ENCODE data around the gene ATP6V0B. TPM values are rescaled to one million over a fixed set of nuclear protein-coding genes. Genes with fewer than 3 reads are reported as not detected.

Gene ATP6V0B
- polyA plus RNA-seq, 1 experiment = 186 TPM

GRCh38 chr1:44000122-44000665 is 25.4 kb downstream of the ATP6V0B start:
- Histone ChIP-seq H3K27me3 (ENCODE audit: control insufficient read depth, insufficient read depth, low read length) (no peaks in the 10 kb centered on the region), H3K4me3 (ENCODE audit: low read depth, low read length) (no peak overlapping the region), H3K36me3 (ENCODE audit: control insufficient read depth, insufficient read depth, low read length) (peaks cover 31% of the 10 kb centered on the region)
- no peak for DNase-seq (ENCODE audit: low read depth)
- no peak for TF ChIP-seq CTCF (IDR thresholded peaks at IDR 0.05; ENCODE audit: insufficient read depth, low read depth, low read length)
- CTCF ChIA-PET = interaction anchor here (1.2 to 11.4 kb wide), 3 partner anchors 8 to 44 kb away, joined by 3 to 197 read pairs (median 3); no protein-coding TSS in a partner anchor
- POLR2A ChIA-PET = no interaction called here

GRCh38 chr1:44002165-44002564 is 27.4 kb downstream of the ATP6V0B start:
- POLR2A ChIA-PET = no interaction called here
- CTCF ChIA-PET = interaction anchor here (0.7 to 11.4 kb wide), 3 partner anchors 33 to 296 kb away, joined by 4 to 197 read pairs (median 96); no protein-coding TSS in a partner anchor
- peaks cover 31% of the 10 kb centered on the region for H3K36me3 ChIP-seq (ENCODE audit: control insufficient read depth, insufficient read depth, low read length)

GRCh38 chr1:44002606-44003157 is 27.9 kb downstream of the ATP6V0B start:
- CTCF ChIA-PET = interaction anchor here (6.6 to 11.4 kb wide), 2 partner anchors 33 to 42 kb away, joined by 96 to 197 read pairs; no protein-coding TSS in a partner anchor
- DNase-seq (ENCODE audit: low read depth) = no peak
- Histone ChIP-seq H3K4me3 (ENCODE audit: low read depth, low read length) (no peak overlapping the region), H3K36me3 (ENCODE audit: control insufficient read depth, insufficient read depth, low read length) (peaks cover 30% of the 10 kb centered on the region), H3K27me3 (ENCODE audit: control insufficient read depth, insufficient read depth, low read length) (no peaks in the 10 kb centered on the region)
- peak; percentile 20; the same call in 1 of the 2 replicates for TF ChIP-seq CTCF (IDR thresholded peaks at IDR 0.05; ENCODE audit: insufficient read depth, low read depth, low read length)
- POLR2A ChIA-PET = no interaction called here

More at GRCh38 chr1:44002165-44002564, 27.4 kb downstream of the ATP6V0B start:
- DNase-seq (ENCODE audit: low read depth) = no peak
- TF ChIP-seq CTCF (IDR thresholded peaks at IDR 0.05; ENCODE audit: insufficient read depth, low read depth, low read length) = no peak
- Histone ChIP-seq H3K4me3 (ENCODE audit: low read depth, low read length) (no peak overlapping the region), H3K27me3 (ENCODE audit: control insufficient read depth, insufficient read depth, low read length) (no peaks in the 10 kb centered on the region)

- POLR2A ChIA-PET = no interaction called here
- CTCF ChIA-PET = no interaction called here
These were observed 33.5 kb downstream of the ATP6V0B start for GRCh38 chr1:44008259-44008658.

More at GRCh38 chr1:44008259-44008658, 33.5 kb downstream of the ATP6V0B start:
- H3K36me3 ChIP-seq (ENCODE audit: control insufficient read depth, insufficient read depth, low read length) = peaks cover 16% of the 10 kb centered on the region
- DNase-seq (ENCODE audit: low read depth) = no peak
- no peak for TF ChIP-seq CTCF (IDR thresholded peaks at IDR 0.05; ENCODE audit: insufficient read depth, low read depth, low read length)
- no peaks in the 10 kb centered on the region for H3K27me3 ChIP-seq (ENCODE audit: control insufficient read depth, insufficient read depth, low read length)
- no peak overlapping the region for H3K4me3 ChIP-seq (ENCODE audit: low read depth, low read length)
